GM23248 (cell line): ENCODE measurements around the gene FGF1.

Source experiments
- EZH2 ChIP-seq: fragments of 200-600 bp; sonication (generic); IDR thresholded peaks from 2 replicates; pipeline ENCODE4 v1.6.1; 2018; ENCODE audit warnings: antibody characterized with exemption, mild to moderate bottlenecking; ENCODE audit not compliant: insufficient read depth, poor library complexity, severe bottlenecking
- EZH2phosphoT487 ChIP-seq: fragments of 200-600 bp; sonication (generic); IDR thresholded peaks from 2 replicates; pipeline ENCODE4 v1.6.1; 2018; ENCODE audit warnings: antibody characterized with exemption, moderate library complexity, mild to moderate bottlenecking, low read depth; ENCODE audit not compliant: insufficient read depth

DNA sequence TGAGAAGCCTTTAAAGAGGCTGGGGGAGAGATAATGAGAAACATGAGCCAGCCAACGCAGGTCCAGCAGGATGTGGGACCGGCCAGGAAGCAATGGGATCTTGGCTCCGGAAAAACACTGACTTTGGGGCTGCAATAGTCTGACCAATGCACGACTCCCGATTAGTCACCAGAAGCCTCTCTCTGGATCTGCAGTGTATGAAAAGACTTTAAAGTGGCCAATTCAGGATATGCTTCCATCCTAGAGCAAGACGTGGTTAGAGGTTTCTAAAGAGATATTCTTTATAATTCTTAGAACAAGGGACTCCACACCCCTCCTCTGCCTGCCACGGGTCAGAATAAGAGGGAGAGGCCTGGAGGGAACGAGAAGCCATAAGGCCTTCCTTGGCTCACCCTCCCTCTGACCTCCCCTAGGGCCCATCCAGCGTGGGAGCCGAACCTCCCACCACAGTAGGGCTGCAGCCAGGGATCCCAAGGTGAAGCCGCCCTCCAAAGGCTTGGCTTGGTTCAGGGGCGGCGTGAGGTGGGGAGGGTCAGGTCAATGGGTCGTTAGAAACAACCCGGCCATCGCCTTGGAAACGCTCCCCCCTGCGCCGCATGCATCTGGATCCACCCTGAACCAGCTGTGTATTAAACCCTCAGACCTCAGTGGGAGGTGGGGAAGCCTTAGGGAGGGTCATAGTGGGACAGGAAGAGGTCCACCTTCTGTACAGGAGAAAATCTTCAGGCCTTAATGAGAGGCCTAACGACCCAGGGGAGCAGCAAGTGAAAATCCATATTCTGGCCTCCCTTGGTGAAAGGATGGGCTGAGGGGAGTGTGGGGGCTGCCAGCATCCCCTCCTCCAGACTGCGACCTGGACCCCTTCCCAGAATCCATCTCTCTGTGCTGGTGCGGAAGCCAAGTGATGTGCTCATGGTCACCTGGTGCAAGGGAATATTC, 11.1 kb downstream of the FGF1 start:
- TF ChIP-seq EZH2 (no peak), EZH2phosphoT487 (no peak)
